Kidney (tissue), 14 donors: ENCODE measurements around the gene CMTM7. TPM values are rescaled to one million over a fixed set of nuclear protein-coding genes. Genes with fewer than 3 reads are reported as not detected.

Source experiments
- DNase-seq, 5 donors: peaks; one replicate each; pipeline ENCODE4 v3.0.0-alpha.2; 2013 to 2020
- FAIRE-seq: peaks from 2 replicates; lab custom pipeline; 2012; peaks lifted over from hg19 to GRCh38; lab: Jason Lieb, UNC
- H3K27ac ChIP-seq, 2 donors: one replicate each; pipeline ENCODE4 v1.7.0; 2013; ENCODE audit warnings: low read depth in 2 of 2, low read length in 2 of 2, inconsistent platforms in 1 of 2
- H3K27me3 ChIP-seq: one replicate; pipeline ENCODE4 v1.7.1; 2013; ENCODE audit warnings: low read length, inconsistent platforms; ENCODE audit not compliant: control insufficient read depth, insufficient read depth
- H3K36me3 ChIP-seq, 3 donors: one replicate each; pipeline versions ENCODE4 v1.7.0 to v1.7.1; 2013; ENCODE audit warnings: low read length in 3 of 3, control low read depth in 1 of 3, inconsistent platforms in 1 of 3; ENCODE audit not compliant: insufficient read depth in 3 of 3, control insufficient read depth in 2 of 3
- H3K4me1 ChIP-seq, 3 donors: one replicate each; pipeline versions ENCODE4 v1.7.0 to v1.7.1; 2013; ENCODE audit warnings: low read length in 3 of 3, inconsistent platforms in 1 of 3, low read depth in 1 of 3; ENCODE audit not compliant: control insufficient read depth in 2 of 3, insufficient read depth in 2 of 3
- H3K4me3 ChIP-seq, 3 donors: one replicate each; pipeline versions ENCODE4 v1.7.0 to v1.8.1; 2013; ENCODE audit warnings: low read length in 3 of 3, control low read depth in 1 of 3, inconsistent platforms in 1 of 3
- H3K9ac ChIP-seq, 3 donors: one replicate each; pipeline versions ENCODE4 v1.7.0 to v1.7.1; 2013; ENCODE audit warnings: low read length in 3 of 3, control low read depth in 1 of 3, inconsistent platforms in 1 of 3
- H3K9me3 ChIP-seq, 3 donors: one replicate each; pipeline versions ENCODE4 v1.7.0 to v1.7.1; 2013; ENCODE audit warnings: low read length in 3 of 3, control low read depth in 1 of 3, inconsistent platforms in 1 of 3; ENCODE audit not compliant: control insufficient read depth in 2 of 3, insufficient read depth in 1 of 3
- CTCF ChIP-seq: IDR thresholded peaks from 3 replicates; pipeline ENCODE4 v1.5.1; 2012; ENCODE audit warnings: mild to moderate bottlenecking, moderate library complexity, borderline replicate concordance; ENCODE audit not compliant: insufficient read depth; ENCODE audit errors: extremely low read depth
- intact Hi-C: fragments of 100-400 bp; cut with DNase I; formaldehyde crosslinking; loops from one replicate; pipeline ENCODE4 v1.11.1; 2022
- polyA plus RNA-seq: library from polyadenylated mRNA; stranded (reverse); fragments of 350-450 nt; fragmentation: Illumina TruSeq; extraction: RNeasy Lipid Tissue Mini Kit (QIAGEN cat#74804); gene quantifications from one replicate; pipeline ENCODE4 v1.2.3, GENCODE V29; 2014; ENCODE audit warnings: low read depth, low replicate concordance; ENCODE audit not compliant: insufficient read depth
- total RNA-seq: library from RNA; stranded (reverse); fragmentation: NEBNext Ultra II Directional; extraction: Animal tissue kit (Norgen Biotek cat#: 25700); gene quantifications from one replicate; pipeline ENCODE4 v1.2.1, GENCODE V29; 2021
- donor health status: control.
- donor health status: control.
- donor health status: control.
- donor health status: control.
- donor health status: control.
- donor health status: DM: yes; HTN: yes; CAD: no.
- donor health status: Normal renal cell carcinoma (clear cell type).

CMTM7 gene
- total and polyA plus RNA-seq, 2 donors from 2014 or later = 26.0 to 38.2 TPM

- Histone ChIP-seq H3K36me3 (no peaks in the 10 kb centered on the region), H3K27me3 (no peaks in the 10 kb centered on the region), H3K4me3 (peak overlapping the region in 2 of 3 donors; percentile 36 to 58), H3K4me1 (peaks cover 0 to 10% (median 5%) of the 10 kb centered on the region in 3 donors), H3K27ac (peak overlapping the region; percentile 76 to 84), H3K9ac (peak overlapping the region in 2 of 3 donors; percentile 59 to 67), H3K9me3 (no peaks in the 10 kb centered on the region)
- peak in 1 of 5 donors; percentile 48 for DNase-seq
- intact Hi-C loops = no loop called here
- no peak for FAIRE-seq
- no peak for TF ChIP-seq CTCF
Measured at GRCh38 chr3:32401126-32401525, 9.5 kb downstream of the CMTM7 start.

GRCh38 chr3:32401556-32402081 lies 10.0 kb downstream of the CMTM7 start:
- Histone ChIP-seq H3K9me3 (no peaks in the 10 kb centered on the region), H3K27me3 (no peaks in the 10 kb centered on the region), H3K4me1 (peaks cover 0 to 10% (median 5%) of the 10 kb centered on the region in 3 donors), H3K4me3 (peak overlapping the region; percentile 33 to 58 (median 36)), H3K36me3 (no peaks in the 10 kb centered on the region), H3K9ac (peak overlapping the region in 2 of 3 donors; percentile 59 to 67), H3K27ac (peak overlapping the region; percentile 76 to 84)
- no peak for TF ChIP-seq CTCF
- FAIRE-seq (no peak), DNase-seq (peak; percentile 89 to 94 (median 92))
- intact Hi-C loops = no loop called here

GRCh38 chr3:32403663-32404062 lies 12.0 kb downstream of the CMTM7 start:
- peaks cover 0 to 10% (median 5%) of the 10 kb centered on the region in 3 donors for H3K4me1 ChIP-seq

More at GRCh38 chr3:32403663-32404062, 12.0 kb downstream of the CMTM7 start:
- DNase-seq = no peak
- Histone ChIP-seq H3K27ac (no peak overlapping the region), H3K9ac (no peak overlapping the region), H3K9me3 (no peaks in the 10 kb centered on the region), H3K36me3 (no peaks in the 10 kb centered on the region), H3K4me3 (no peak overlapping the region), H3K27me3 (no peaks in the 10 kb centered on the region)
- no peak for FAIRE-seq
- intact Hi-C loops = no loop called here
- TF ChIP-seq CTCF = no peak
